HG03442 (cell line): ENCODE data around the gene CALD1.

ENCODE experiments used
- ATAC-seq: cut with Tn5 transposase; IDR thresholded peaks from one replicate; pipeline ENCODE4 v1.9.1; 2021; ENCODE audit warnings: mild to moderate bottlenecking, moderate library complexity; ENCODE audit not compliant: unreplicated experiment

CALD1 gene

DNA sequence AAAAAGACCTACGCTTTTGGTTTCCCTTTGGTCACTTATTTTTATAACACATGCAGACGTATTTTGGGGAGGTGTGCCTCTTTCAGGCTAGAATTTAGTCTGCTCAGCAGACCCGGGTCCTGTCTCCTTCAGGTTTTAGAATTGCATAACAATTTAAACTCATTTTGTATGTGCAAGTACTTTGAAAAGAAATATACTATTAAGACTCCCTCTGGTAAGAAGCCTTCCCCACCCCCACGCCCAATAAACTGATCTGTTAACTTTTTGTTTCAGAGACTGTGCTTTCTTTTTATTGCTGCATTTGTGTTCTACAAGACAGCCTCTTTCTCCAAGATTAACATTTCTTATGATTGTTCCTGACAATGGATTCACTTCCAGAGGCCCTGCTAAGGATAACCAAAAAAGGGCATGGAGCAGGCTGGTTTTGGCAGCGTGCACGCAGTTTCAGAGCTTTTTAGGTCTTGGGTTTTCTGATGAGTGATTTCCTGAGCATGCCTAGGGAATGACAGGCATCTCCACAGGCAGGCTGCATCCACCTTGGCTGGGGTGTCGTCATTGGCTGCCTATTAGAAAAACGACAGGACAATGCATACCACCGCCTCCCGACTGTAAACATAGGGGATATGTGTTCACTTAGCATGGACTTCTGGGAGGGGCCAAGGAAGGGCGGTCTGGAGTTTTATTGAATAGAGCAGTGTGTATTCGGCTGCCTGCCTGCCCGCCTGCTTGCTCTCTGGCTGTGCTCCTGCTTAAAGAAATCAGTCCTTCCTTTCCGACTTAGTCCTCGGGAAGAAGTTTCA is at the start of gene CALD1:
Gene CALD1, plus strand, starts transcription at position 694 of the 800 bp plus-strand sequence. CDS start 88,100 bp downstream, outside the sequence.
- no peak for ATAC-seq

- no peak for ATAC-seq
These were observed 49.5 kb upstream of the CALD1 start for GRCh38 chr7:134729895-134730294.

DNA sequence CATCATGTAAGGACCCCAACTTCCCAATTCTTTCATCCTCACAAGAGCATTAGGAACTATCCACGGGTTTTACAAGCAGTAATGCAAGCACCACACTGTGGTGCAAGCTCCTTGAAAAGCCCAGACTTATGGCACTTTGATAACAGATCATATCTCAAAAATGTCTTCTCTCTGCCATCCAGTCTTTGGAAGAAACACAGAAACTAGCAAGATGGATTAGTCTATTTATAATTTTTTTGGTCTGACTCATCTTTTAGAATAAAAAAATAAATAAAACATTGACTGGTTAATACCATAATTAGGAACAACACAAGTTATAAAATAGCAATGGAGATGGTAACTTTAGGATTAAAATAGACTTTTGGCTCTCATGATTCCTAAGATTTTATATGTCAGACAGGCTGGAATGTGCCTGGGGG is 49.0 kb upstream of the CALD1 start:
- no peak for ATAC-seq

GRCh38 chr7:134731616-134732015 is 47.8 kb upstream of the CALD1 start:
- no peak for ATAC-seq

DNA sequence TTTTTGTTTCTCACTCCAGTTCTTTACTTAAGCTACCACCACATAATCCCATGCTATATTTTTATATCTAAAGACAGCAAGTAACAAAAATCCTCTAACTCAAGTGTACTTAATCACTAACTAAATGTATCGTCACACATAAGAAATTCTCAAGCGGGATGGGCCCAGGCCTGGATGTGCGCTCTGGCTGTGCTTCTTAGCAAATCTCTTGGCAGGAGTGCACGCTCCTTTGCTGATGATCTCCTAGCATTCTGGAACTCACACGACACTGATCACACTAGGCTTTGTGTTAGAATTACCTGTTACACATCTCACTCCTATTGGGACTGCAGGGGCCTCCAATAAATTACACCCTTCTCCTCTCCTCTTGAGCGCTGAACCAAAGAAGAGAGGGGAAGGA is 46.7 kb upstream of the CALD1 start:
- ATAC-seq, result no peak

DNA sequence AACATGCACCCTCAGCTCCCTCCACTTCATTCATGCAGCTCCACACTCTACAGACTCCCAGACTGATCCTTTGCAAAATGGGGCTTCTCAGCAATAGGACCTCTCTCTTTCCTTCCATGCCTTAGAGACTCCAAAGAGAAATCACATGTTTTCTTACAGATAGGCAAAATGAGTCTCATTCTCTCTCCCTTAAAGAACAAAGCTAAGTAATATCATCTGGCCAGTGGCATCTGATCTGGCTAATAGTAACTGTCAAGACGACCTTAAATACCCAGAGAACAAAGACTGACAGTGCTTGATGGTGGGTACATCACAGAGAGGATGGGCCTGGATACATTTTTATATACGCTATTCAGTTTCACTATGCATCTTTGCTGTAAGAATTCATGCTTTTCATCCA is 43.1 kb upstream of the CALD1 start:
- no peak for ATAC-seq

- ATAC-seq, result peak; percentile 64
These were observed 41.7 kb upstream of the CALD1 start for GRCh38 chr7:134737566-134738345.

- ATAC-seq, result no peak
These were observed 40.1 kb upstream of the CALD1 start for GRCh38 chr7:134739362-134739761.

- no peak for ATAC-seq
These were observed 39.1 kb upstream of the CALD1 start for GRCh38 chr7:134740376-134740775.

DNA sequence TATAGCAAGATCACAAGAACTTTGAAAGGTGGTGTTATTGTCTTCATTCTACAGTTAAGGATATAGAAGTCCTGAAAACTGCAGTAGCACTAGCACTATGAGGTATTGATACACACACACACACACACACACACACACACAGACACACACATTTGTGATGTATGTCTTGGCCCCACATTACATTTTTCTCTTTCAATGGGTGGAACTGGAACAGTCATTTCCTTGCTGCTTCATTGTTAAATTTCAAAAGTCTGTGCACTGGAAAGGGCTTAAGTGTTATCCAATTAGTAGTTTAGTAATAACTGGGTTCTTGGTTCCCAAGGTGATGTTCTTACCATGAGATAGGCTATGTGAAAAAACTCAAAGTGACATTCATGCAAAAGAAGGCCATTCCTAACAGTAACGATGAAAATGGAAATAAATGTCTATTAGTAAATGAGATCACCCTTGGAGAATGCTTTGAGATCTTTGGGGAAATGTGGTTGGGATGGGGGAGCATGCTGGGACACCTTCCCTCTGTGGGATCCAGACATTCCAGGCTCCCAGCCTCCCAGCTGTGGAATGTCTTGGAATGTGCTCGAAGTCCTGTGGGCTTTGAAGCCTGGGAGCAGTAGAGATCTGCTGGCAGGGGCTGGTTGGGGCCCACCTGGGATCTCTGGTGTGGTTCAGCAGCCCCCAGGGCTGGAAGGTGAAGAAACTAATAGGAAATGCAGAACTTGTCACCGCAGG is 37.4 kb upstream of the CALD1 start:
- no peak for ATAC-seq

- no peak for ATAC-seq
These were observed 36.6 kb upstream of the CALD1 start for GRCh38 chr7:134742688-134743350.

DNA sequence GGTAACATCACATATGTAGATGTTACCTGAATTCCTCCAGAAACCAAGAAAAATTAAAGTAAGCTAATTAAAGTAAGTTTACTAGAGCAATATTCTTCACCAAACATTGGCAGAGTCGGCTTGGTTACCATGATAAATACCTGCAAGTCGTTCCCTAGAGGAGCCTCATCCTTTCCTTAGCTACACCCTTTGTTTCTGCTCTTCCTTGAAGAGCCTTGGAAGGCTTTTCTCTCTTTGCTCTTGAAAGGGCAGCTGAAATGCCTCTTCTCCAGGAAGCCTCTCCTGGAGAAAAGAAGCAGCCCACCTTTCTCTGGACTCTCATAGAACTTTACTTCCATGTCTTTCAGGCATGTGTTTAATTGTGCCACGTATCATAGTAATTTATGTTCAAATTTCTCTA is 34.9 kb upstream of the CALD1 start:
- no peak for ATAC-seq

DNA sequence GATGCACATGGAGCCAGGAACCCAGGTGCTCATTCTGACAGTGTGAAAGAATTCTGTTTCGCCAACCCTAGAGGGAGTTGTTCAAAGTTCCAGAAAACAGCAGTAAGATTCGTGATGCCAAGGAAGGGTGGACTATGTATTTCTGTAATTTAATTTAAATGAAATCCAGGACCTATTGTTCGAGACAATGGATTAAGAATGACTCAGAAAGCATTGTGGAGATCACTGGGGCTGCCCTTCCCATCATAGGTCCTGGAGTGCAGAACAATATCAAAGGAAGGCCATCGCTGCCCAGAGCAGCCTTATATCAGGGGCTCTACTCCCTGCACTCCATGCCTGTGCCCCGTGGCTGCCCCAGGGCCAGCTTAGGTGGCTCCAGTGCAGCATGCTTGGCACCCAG is 32.1 kb upstream of the CALD1 start:
- no peak for ATAC-seq

DNA sequence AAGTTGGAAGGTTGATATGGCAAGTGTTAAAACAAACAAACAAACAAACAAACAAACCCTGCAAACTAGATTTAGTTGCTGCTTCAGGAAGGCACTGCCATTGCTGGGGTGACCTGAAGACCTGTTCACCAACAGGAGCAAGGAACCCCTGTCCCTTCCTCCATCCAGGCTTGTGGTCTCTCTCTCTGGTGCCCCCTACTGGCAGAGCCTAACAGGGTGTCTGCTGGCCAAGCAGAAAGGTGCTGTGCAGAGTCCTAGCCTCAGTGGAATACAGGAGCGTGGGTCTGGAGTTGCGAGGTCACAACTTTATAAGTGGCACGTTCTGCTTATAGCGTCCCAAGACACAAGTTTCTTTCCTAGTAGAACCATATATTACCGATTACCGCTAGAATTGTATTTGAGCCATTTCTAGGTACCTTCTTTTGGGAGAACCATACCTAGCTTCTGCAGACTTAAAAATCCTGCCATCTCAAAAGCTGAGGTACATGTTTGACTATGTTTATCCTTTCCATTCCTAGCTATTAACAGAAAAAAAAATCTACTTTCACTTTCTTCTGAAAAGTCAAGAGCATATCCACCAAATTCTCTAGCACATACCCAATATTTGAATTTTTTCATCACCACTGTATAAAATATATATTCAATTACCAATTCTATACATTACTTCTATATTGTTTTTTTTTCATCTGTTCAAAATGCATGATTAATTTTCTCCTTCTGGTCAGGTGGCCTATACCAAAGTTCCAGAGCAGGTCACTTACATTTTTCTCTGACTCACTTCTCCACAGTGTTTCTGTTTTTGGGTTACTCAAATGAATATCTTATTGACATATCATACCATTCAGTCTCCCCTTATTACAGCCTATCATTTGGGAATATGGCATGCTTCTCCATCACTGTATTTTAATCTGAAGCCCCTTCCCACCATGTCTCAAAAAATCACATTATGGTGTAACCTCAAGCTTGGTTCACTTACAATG is 29.1 kb upstream of the CALD1 start:
- no peak for ATAC-seq

DNA sequence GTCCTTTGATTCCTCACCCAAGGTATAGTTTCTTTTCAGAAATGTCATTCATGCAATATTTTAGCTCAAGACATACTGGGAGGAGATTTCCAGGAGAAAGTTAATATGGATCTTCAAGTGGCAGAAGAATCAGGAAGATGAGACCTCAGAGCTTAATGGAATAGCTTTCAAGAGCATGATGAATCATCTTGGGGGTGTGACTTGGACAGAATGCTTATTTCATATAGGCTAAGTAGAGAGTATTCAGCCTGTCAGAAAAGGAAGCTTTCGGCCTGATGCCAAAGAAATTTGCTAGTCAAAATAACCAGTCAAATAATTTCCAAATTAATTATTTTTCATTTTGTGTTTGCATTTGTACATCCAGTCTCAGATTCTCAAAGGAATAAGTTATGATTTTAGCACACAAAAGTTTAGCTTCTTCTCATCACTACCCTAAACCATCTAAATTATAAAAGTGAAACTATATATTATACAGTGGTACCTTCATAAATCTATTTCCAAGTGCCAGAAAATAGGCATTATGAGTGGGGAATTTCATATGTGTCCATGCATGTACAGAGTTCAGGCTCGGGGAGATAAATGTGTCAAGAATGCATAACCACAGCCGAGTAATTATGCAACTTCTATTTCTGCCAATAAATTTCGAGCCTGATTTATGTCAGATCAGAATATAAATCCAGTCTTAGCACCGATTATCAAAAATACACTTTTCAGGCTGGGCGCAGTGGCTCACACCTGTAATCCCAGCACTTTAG is 27.3 kb upstream of the CALD1 start:
- no peak for ATAC-seq

- ATAC-seq, result no peak
These were observed 23.9 kb upstream of the CALD1 start for GRCh38 chr7:134755422-134756022.

GRCh38 chr7:134757938-134758337 is 21.5 kb upstream of the CALD1 start:
- no peak for ATAC-seq

DNA sequence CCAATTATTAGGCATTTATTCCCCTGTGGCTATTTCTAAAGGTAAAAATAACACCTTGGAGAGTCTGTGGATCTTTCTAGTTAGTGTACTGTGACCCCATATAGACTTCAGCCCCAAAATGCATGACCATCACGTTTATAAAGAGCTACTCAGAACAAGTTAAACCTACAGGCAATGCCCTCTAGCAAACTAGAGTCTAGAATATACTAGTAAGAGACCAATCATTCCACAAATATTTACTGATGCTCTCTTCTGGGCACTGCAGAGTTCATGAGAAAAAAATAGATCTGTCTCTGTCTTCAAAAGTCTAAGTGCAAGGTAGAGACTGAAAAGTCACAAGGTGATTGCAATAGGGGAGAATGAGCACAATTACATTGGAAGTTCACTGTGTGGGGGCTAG is 20.5 kb upstream of the CALD1 start:
- ATAC-seq, result no peak

- no peak for ATAC-seq
These were observed 18.2 kb upstream of the CALD1 start for GRCh38 chr7:134761266-134761665.
